ENCODE results near the gene INSC. TPM values are rescaled to one million over a fixed set of nuclear protein-coding genes. Genes with fewer than 3 reads are reported as not detected.
"Not testable (repeated sequence)": the region's sequence is repeated elsewhere in the genome, so short reads cannot be mapped to it uniquely, and the experiment has no call there.

The INSC gene, protein sequence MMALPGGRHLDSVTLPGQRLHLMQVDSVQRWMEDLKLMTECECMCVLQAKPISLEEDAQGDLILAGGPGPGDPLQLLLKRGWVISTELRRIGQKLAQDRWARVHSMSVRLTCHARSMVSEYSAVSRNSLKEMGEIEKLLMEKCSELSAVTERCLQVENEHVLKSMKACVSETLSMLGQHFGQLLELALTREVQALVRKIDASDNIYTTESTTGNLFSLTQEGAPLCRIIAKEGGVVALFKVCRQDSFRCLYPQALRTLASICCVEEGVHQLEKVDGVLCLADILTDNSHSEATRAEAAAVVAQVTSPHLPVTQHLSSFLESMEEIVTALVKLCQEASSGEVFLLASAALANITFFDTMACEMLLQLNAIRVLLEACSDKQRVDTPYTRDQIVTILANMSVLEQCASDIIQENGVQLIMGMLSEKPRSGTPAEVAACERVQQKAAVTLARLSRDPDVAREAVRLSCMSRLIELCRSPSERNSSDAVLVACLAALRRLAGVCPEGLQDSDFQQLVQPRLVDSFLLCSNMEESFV
- total RNA-seq, result not detected

DNA sequence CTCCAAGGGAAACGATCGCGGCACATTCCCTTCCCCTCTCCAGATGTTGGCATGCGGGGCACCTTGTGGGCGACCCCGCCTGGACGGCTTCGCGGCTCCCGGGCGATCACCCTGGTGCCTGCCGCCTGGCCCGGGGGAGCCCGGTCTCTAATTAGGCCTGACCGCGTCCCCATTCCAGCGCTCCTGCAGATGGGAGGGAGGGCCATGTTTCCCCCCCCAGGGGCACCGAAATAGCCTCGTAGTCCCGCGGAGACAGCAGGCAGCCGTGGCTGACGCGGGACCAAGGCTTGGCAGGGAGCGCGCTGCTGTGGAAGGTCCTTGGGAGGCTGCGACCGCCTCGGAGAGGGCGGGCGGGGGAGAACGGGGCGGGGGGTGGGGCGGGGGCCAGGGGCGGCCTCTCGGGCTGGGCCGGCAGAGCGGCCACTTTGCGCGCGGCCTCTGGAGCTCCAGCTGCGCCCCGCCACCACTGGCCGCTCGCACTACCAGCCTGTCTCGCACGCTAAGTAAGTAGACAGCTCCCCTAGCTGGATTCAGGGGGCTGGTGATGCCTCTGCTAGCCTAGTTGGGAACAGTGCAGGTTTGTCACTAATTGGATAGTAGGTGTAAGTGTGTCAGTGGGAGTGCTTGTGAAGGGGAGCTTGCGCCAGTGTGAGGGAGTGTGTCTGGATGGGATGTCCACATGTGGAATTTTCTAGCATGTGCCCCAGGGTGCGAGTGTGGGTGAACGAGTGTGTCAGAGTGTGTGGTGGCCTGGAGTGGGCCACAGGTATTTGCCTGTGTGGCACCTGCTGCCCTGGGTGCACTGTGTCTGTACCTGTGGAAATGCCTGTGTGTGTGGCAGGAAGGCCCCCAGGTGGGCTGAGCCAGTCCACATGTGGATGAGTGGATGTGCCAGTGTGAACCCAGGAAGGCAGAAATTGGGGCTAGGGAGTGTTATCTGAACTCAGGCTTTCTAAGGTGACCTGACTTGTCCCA lies at the start of gene INSC:
TSS of gene INSC (plus strand) at position 423 of the 975 bp plus-strand sequence. CDS start 34,252 bp downstream, outside the sequence.
- no peak for DNase-seq

DNA sequence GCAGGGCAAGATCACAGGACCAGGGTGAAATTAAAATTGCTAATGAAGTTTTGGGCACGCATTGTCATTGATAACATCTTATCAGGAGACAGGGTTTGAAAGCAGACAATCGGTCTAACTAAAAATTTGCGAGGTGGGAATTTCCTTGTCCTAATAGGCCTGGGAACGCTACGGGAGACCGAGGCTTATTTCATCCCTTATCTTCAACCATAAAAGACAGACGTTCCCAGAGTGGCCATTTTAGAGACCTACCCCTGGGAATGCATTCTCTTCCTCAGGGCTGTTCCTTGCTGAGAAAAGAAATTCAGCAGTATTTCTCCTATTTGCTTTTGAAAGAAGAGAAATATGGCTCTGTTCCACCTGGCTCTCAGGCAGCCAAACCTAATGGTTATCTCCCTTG lies 45.0 kb upstream of the INSC start:
- not testable (repeated sequence) for DNase-seq

- DNase-seq, result no peak
Measured at GRCh38 chr11:15071556-15072255, 43.0 kb upstream of the INSC start.

DNA sequence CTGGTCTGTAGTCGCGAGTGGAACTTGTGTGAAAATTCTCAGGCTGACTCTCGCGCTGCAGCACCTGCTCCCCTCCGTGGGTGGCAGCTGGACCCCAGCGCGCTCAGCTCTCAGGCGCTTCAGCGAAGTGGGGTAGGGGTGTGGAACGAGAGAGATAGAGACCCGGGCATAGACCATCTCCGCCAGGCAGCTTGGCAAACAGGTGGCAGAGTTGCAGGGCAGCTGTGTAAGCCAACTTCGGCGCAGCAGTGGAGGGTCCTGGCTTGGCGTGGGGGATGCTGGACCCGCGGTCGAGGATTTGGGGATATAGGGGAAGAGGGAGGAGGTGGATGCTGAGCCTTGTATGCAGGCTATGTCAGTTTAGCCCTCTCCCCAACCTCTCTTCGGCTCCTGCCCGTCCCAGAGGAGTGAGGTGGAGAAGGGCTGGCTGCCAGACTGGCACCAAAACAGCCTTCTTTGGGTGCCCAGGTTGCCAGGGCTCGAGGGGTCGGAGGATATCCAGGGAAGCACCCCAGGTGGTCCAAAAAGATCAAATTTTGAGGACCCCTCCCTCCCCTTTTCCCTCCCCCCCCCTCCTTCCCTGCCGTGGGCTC lies 42.1 kb upstream of the INSC start:
- DNase-seq, result no peak

DNA sequence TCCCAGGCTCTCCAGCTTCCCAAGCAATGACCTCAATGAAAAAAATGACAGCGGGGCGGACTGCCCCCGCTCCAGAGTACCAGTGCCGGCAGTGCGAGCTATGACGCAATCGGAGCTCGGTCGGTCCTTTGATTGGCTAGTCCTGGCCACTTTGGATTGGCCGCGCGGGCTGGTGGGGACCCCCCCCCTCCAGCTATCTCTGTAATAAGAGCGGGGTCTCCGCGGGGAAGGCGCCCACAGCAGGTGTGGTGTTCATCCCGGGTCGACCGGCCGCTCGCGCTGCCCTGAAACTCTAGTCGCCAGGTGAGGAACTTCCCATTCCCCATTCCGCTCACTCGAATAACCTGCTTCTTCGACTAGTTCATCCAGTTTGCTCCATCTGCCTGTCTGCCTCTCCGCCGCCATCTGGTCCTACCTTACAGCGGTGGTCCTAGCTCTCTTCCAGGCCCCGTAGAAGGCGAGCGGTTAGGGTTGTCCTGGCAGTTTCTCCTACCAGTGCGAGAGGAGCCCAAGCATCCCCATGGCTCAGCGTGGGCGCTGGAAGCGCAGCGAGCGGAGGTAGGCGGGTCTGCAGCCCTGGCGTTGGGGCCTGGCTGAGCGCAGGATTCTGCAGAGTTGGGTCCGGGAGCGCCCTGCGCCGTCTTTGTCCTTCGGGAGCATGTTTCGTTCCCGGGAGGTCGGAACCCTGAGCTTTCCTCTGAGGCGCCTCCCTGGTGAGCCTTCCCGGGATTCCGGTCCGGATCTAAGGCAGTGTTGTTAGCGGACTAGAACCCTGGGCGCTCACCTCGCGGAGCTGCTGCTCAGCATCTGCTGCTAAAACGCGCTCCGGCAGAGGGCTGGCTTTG lies 41.1 kb upstream of the INSC start, which contains the start of gene CALCB:
TSS of gene CALCB (plus strand) at position 233 of the 845 bp plus-strand sequence. CDS start 1,126 bp downstream, outside the sequence.
- no peak for DNase-seq

- peak; percentile 73 for DNase-seq
Measured at GRCh38 chr11:15074206-15075161, 40.2 kb upstream of the INSC start.

DNA sequence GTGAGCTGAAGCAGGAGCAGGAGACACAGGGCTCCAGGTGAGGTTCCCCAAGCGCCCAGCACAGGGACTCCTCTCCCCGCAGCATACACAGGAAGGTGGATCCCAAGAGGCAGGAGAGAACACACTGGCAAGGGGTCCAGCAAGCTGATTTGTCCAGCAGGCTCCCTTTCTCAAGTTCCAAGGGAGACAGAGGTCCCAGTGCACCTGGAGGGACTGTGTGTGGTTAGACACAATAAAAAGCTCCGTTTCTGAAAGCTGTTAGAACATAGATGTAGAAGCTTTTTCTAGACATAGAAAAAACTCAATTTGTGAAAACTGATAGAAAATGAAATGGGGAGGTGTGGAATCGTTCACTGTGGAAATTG lies 39.6 kb upstream of the INSC start:
- no peak for DNase-seq

GRCh38 chr11:15091175-15091574 lies 23.5 kb upstream of the INSC start:
- no peak for DNase-seq

- DNase-seq, result no peak
Measured at GRCh38 chr11:15091625-15092024, 23.1 kb upstream of the INSC start.

GRCh38 chr11:15093432-15093831 lies 21.3 kb upstream of the INSC start:
- DNase-seq, result no peak

DNA sequence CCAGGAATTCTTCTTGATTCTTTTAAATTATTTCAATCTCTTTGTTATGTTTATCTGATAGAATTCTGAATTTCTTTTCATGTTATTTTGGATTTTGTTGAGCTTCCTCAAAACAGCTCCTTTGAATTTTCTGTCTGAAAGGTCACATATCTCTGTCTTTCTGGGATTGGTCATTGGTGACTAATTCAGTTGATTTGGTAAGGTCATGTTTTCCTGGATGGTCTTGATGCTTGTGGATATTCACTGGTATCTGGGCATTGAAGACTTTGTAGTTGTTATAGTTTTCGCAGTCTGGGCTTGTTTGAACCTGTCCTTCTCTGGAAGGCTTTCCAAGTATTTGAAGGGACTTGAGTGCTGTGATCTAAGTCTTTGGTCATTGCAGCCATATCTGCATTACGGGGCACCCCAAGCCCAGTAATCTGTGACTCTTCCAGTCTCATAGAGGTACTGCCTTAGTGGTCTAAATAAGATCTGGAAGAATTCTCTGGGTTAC lies 18.9 kb upstream of the INSC start:
- DNase-seq, result no peak

- DNase-seq, result no peak
Measured at GRCh38 chr11:15097411-15097810, 17.3 kb upstream of the INSC start.

DNA sequence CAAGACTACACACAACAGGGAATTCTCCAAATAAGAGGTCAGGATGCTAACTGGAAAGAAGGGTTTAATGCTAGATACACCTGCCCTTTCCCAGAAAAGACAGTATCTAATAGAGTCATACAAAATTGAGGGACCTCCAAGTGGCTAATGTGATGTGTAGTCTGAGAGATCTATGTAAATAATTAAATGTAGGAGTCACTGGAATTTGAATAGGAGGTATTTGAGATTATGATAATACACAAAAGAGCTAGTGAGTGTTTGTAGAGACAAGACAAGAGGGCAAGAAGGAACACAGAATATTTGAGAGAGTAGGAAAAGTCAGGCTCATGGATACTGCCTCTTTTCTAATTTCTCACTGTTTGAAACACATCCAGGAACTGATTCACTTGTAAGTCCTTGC lies 15.5 kb upstream of the INSC start:
- no peak for DNase-seq

DNA sequence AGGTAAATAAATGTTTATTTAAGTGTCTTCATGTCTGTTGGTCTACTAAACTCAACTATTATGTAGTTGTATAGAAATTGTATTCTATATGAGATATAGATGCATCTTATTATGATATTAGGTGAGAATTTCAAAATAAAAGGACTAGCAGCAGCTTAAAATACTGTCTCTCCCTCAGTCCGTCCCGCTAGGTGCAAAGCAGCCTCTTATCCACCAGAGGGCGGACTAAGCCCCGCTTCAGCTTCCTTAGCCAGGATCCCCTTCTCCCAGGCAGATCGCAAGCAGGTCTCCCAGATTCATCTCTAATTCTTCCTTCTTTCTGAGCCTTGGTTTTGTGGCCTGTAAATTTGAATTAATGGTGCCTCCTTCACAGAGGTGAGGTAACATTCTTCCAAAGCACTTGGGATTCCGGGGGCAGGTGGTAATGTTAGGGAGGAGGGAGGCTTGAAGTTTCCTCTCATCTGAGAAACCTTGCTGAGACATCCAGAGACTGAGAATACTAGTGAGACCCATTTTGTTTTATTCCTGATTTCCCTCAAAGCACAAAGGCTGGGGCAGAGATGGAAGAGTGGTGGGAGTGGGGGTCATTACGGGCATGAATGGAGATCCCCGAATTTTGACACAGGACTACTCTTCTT lies 13.5 kb upstream of the INSC start:
- DNase-seq, result peak; percentile 7

GRCh38 chr11:15104166-15104565 lies 10.6 kb upstream of the INSC start:
- DNase-seq, result no peak

DNA sequence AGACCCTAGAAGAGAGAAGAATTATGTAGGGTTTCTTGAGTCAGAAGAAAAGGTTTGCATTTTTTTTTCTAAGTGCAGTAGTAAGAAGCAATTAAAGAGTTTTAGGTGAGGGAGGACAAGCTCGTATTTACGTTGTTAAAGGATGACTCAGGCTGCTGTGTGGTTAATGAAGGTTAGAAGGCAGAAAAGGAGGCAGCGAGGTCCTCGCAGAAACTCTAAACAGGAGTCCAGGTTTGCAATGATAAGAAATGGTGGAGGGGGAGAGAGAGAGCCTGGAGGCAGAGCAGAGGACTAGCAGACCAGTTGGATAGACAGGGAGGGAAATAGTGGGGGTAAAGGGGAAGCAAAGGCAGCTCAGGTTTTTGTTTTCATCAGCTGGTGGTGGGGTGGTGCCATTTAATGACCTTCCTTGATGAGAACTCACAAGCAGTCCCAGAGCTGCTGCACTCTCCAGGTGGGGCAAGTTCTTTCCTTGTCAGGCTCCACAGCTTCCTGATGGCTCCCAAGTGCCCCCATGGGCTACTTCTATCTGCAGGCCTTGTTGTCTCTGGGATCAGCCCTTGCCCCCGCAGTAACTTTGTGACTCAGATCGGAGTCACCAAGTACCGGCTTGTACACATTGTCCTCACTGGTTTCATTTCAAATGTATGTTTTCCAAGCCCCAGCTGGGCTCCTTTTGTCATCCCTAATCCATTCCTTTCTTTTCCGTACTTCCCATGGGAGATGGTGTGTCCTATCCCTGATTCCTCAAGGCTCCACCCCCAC lies 8.3 kb upstream of the INSC start:
- DNase-seq, result no peak

- no peak for DNase-seq
Measured at GRCh38 chr11:15107730-15108515, 6.8 kb upstream of the INSC start.
